GM12878 (cell line): ENCODE measurements around the gene TLNRD1. TPM values are rescaled to one million over a fixed set of nuclear protein-coding genes. Genes with fewer than 3 reads are reported as not detected.

Source experiments
- BMI1 ChIP-seq: fragments of 450-650 bp; IDR thresholded peaks from 2 replicates; pipeline ENCODE4 v1.6.1; 2016; ENCODE audit warnings: mild to moderate bottlenecking, moderate library complexity, borderline replicate concordance
- CBX5 ChIP-seq: sonication (generic); IDR thresholded peaks from 2 replicates; pipeline ENCODE4 v1.6.1; 2016; ENCODE audit warnings: low read depth, moderate library complexity, mild to moderate bottlenecking, inconsistent platforms
- FOXK2 ChIP-seq: fragments of 450-650 bp; IDR thresholded peaks from 2 replicates; pipeline ENCODE4 v1.6.1; 2017; ENCODE audit warnings: mild to moderate bottlenecking, moderate library complexity
- IKZF2 ChIP-seq, 2 experiments: fragments of 450-650 bp; IDR thresholded peaks; 2 replicates each; pipeline ENCODE4 v1.6.1; 2017; ENCODE audit warnings: mild to moderate bottlenecking in 2 of 2, moderate library complexity in 2 of 2
- MTA3 ChIP-seq: IDR thresholded peaks from 2 replicates; pipeline ENCODE4 v1.6.1; 2012; ENCODE audit warnings: low read length, inconsistent platforms, borderline replicate concordance
- NFIC ChIP-seq: IDR thresholded peaks from 2 replicates; pipeline ENCODE4 v1.6.1; 2012; ENCODE audit warnings: low read depth, mild to moderate bottlenecking, inconsistent platforms, low read length, moderate library complexity
- POLR2AphosphoS5 ChIP-seq: IDR thresholded peaks from 2 replicates; pipeline ENCODE4 v1.6.1; 2011; ENCODE audit warnings: mild to moderate bottlenecking, low read length, inconsistent platforms
- POU2F2 ChIP-seq: IDR thresholded peaks from 3 replicates; pipeline ENCODE4 v1.6.1; 2011; ENCODE audit warnings: low read depth, mild to moderate bottlenecking, low read length, borderline replicate concordance
- SMARCA5 ChIP-seq: fragments of 450-650 bp; IDR thresholded peaks from 2 replicates; pipeline ENCODE4 v1.6.1; 2017; ENCODE audit warnings: mild to moderate bottlenecking
- SP1 ChIP-seq: IDR thresholded peaks from one replicate; pipeline ENCODE4 v1.6.1; 2011; ENCODE audit warnings: low read depth, low read length
- SUPT20H ChIP-seq: IDR thresholded peaks from 2 replicates; pipeline ENCODE4 v1.6.1; 2011; ENCODE audit warnings: low read depth, mild to moderate bottlenecking, low read length, moderate library complexity, borderline replicate concordance; ENCODE audit not compliant: control insufficient read depth
- WRNIP1 ChIP-seq: IDR thresholded peaks from 2 replicates; pipeline ENCODE4 v1.6.1; 2011; ENCODE audit warnings: low read depth, low read length, improper control_type of control experiment, borderline replicate concordance
- YBX1 ChIP-seq: fragments of 450-650 bp; IDR thresholded peaks from 2 replicates; pipeline ENCODE4 v1.6.1; 2016; ENCODE audit warnings: antibody characterized with exemption
- ZBED1 ChIP-seq: IDR thresholded peaks from 2 replicates; pipeline ENCODE4 v1.6.1; 2016; ENCODE audit warnings: borderline replicate concordance
- ZBTB11 ChIP-seq: fragments of 450-650 bp; formaldehyde crosslinking; IDR thresholded peaks from 2 replicates; pipeline ENCODE4 v1.5.0; 2022; ENCODE audit warnings: mild to moderate bottlenecking, missing genetic modification characterization
- ZBTB4 ChIP-seq: fragments of 450-650 bp; formaldehyde crosslinking; IDR thresholded peaks from 2 replicates; pipeline ENCODE4 v1.4.0; 2022; ENCODE audit warnings: mild to moderate bottlenecking, moderate library complexity
- ZSCAN29 ChIP-seq: fragments of 450-650 bp; IDR thresholded peaks from 2 replicates; pipeline ENCODE4 v1.6.1; 2017; ENCODE audit warnings: mild to moderate bottlenecking, moderate library complexity
- polyA plus RNA-seq, 11 experiments: library from polyadenylated mRNA; depleted of rRNA in 4 of 11; unstranded in 6 of 11; stranded (reverse) in 5 of 11; fragments of >200 nt; fragmentation: Nextera tagmentation in 4 of 11; fragmentation: Illumina TruSeq in 1 of 11; extraction: Ambion mirVana in 4 of 11; extraction: Trizol in 1 of 11; gene quantifications; 1 replicate in 1 of 11; 2 replicates in 10 of 11; pipeline versions ENCODE4 v1.2.1 to v1.2.3, GENCODE V29; 2011 to 2016; ENCODE audit warnings: inconsistent platforms in 2 of 11, missing spikeins in 2 of 11, low read depth in 1 of 11
- total RNA-seq, 4 experiments: library from RNA; depleted of rRNA in 3 of 4; stranded (reverse); fragments of >200 nt in 3 of 4; fragmentation: Illumina TruSeq in 1 of 4; extraction: Trizol in 1 of 4; gene quantifications; 2 replicates each; pipeline versions ENCODE4 v1.2.1 to v1.2.3, GENCODE V29; 2013 to 2021
- TF ChIP-seq, protein P1 (sequence below): fragments of 450-650 bp; IDR thresholded peaks from 2 replicates; pipeline ENCODE4 v1.6.1; 2017; ENCODE audit warnings: mild to moderate bottlenecking, low read depth, inconsistent platforms; ENCODE audit not compliant: poor library complexity, severe bottlenecking
- TF ChIP-seq, protein P2 (sequence below): fragments of 450-650 bp; IDR thresholded peaks from 2 replicates; pipeline ENCODE4 v1.6.1; 2017; ENCODE audit warnings: antibody characterized with exemption, mild to moderate bottlenecking, moderate library complexity

TLNRD1 gene
- total and polyA plus RNA-seq, 10 of the 15 experiments (the other 5 are each of a cell fraction or from before 2014, with no cell fraction given): 2.5 to 44.8 (median 9.1) TPM

- TF ChIP-seq ZBTB4 (CRISPR knock-in tag): no peak
- TF ChIP-seq YBX1: no peak
- 0 out of 2 replicates have a peak, but pooled peaks have one; percentile 8 for TF ChIP-seq CBX5
- TF ChIP-seq ZBTB11 (CRISPR knock-in tag): no peak
- peak; percentile 99 for TF ChIP-seq NFIC
- no peak for TF ChIP-seq ZSCAN29
- peak; percentile 61 for TF ChIP-seq POLR2AphosphoS5
- TF ChIP-seq, protein P1, sequence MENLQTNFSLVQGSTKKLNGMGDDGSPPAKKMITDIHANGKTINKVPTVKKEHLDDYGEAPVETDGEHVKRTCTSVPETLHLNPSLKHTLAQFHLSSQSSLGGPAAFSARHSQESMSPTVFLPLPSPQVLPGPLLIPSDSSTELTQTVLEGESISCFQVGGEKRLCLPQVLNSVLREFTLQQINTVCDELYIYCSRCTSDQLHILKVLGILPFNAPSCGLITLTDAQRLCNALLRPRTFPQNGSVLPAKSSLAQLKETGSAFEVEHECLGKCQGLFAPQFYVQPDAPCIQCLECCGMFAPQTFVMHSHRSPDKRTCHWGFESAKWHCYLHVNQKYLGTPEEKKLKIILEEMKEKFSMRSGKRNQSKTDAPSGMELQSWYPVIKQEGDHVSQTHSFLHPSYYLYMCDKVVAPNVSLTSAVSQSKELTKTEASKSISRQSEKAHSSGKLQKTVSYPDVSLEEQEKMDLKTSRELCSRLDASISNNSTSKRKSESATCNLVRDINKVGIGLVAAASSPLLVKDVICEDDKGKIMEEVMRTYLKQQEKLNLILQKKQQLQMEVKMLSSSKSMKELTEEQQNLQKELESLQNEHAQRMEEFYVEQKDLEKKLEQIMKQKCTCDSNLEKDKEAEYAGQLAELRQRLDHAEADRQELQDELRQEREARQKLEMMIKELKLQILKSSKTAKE: peak; percentile 91
- peak; percentile 90 for TF ChIP-seq ZBED1
- TF ChIP-seq BMI1: peak; percentile 87
- no peak for TF ChIP-seq SUPT20H
- TF ChIP-seq IKZF2 (IDR thresholded peaks at IDR 0.05): peak; percentile 99
- TF ChIP-seq SMARCA5: peak; percentile 68
- TF ChIP-seq FOXK2: no peak
- TF ChIP-seq MTA3: peak; percentile 88
- peak; percentile 92; the same call in 2 of the 3 replicates for TF ChIP-seq POU2F2
- TF ChIP-seq SP1: peak; percentile 67
- TF ChIP-seq WRNIP1: no peak
- TF ChIP-seq, protein P2, sequence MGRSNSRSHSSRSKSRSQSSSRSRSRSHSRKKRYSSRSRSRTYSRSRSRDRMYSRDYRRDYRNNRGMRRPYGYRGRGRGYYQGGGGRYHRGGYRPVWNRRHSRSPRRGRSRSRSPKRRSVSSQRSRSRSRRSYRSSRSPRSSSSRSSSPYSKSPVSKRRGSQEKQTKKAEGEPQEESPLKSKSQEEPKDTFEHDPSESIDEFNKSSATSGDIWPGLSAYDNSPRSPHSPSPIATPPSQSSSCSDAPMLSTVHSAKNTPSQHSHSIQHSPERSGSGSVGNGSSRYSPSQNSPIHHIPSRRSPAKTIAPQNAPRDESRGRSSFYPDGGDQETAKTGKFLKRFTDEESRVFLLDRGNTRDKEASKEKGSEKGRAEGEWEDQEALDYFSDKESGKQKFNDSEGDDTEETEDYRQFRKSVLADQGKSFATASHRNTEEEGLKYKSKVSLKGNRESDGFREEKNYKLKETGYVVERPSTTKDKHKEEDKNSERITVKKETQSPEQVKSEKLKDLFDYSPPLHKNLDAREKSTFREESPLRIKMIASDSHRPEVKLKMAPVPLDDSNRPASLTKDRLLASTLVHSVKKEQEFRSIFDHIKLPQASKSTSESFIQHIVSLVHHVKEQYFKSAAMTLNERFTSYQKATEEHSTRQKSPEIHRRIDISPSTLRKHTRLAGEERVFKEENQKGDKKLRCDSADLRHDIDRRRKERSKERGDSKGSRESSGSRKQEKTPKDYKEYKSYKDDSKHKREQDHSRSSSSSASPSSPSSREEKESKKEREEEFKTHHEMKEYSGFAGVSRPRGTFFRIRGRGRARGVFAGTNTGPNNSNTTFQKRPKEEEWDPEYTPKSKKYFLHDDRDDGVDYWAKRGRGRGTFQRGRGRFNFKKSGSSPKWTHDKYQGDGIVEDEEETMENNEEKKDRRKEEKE: no peak
These were observed 23.0 kb downstream of the TLNRD1 start (continued) for GRCh38 chr15:81023483-81024264.
